Upper lobe of left lung (tissue), 6 donors: ENCODE measurements around the gene ZBTB16. TPM values are rescaled to one million over a fixed set of nuclear protein-coding genes. Genes with fewer than 3 reads are reported as not detected.

Source experiments
- ATAC-seq, 2 donors: fragments of 200-7000 bp; cut with Tn5 transposase; one replicate each; pipeline ENCODE4 v1.9.1; 2022; ENCODE audit warnings: mild to moderate bottlenecking in 2 of 2, moderate library complexity in 2 of 2; ENCODE audit not compliant: low FRiP score in 2 of 2
- DNase-seq, 2 donors: peaks; one replicate each; pipeline ENCODE4 v3.0.0-alpha.2; 2019 to 2020
- H3K27ac ChIP-seq, 4 donors: fragments of 200-600 bp; sonication (generic); one replicate each; pipeline ENCODE4 v1.5.1; 2016 to 2019
- H3K27me3 ChIP-seq, 4 donors: fragments of 200-600 bp; sonication (generic); one replicate each; pipeline ENCODE4 v1.5.1; 2017 to 2019
- H3K36me3 ChIP-seq, 4 donors: fragments of 200-600 bp; sonication (generic); one replicate each; pipeline ENCODE4 v1.5.1; 2016 to 2019
- H3K4me1 ChIP-seq, 4 donors: fragments of 200-600 bp; sonication (generic); one replicate each; pipeline ENCODE4 v1.5.1; 2018 to 2019
- H3K4me3 ChIP-seq, 4 donors: fragments of 200-600 bp; sonication (generic); one replicate each; pipeline ENCODE4 v1.5.1; 2017 to 2019; ENCODE audit warnings: mild to moderate bottlenecking in 2 of 4, moderate library complexity in 1 of 4
- H3K9me3 ChIP-seq, 4 donors: fragments of 200-600 bp; sonication (generic); one replicate each; pipeline ENCODE4 v1.5.1; 2018 to 2019
- CTCF ChIP-seq, 6 experiments: fragments of 450-650 bp in 4 of 6; fragments of 200-600 bp in 2 of 6; sonication (generic) in 2 of 6; IDR thresholded peaks; one replicate each; pipeline ENCODE4 v1.5.1; 2016 to 2019; ENCODE audit warnings: antibody characterized with exemption in 6 of 6
- EP300 ChIP-seq, 4 donors: sonication (generic); formaldehyde crosslinking; IDR thresholded peaks; one replicate each; pipeline ENCODE4 v1.5.1; 2017; ENCODE audit warnings: antibody characterized with exemption in 4 of 4, control low read depth in 2 of 4
- POLR2A ChIP-seq, 4 donors: fragments of 450-650 bp; IDR thresholded peaks; one replicate each; pipeline ENCODE4 v1.5.1; 2016 to 2017; ENCODE audit warnings: antibody characterized with exemption in 4 of 4, mild to moderate bottlenecking in 2 of 4
- POLR2AphosphoS5 ChIP-seq, 2 donors: sonication (generic); formaldehyde crosslinking; IDR thresholded peaks; one replicate each; pipeline ENCODE4 v1.5.1; 2017; ENCODE audit warnings: antibody characterized with exemption in 2 of 2
- WGBS, 2 donors: methylation state at CpG; one replicate each; pipeline ENCODE4 v1.1.5; 2017 to 2018; 5-methylcytosine and 5-hydroxymethylcytosine counted together
- total RNA-seq, 6 donors: library from RNA; depleted of rRNA in 4 of 6; stranded (reverse); fragments of >200 nt in 4 of 6; gene quantifications; one replicate each; pipeline versions ENCODE4 v1.1.0 to v1.2.1, GENCODE V29; 2016 to 2021
- donor health status: DM: no; HTN: no; CAD: no; lungs with moderate emphysema.
- donor health status: DM: no; HTN: yes; CAD: no; lungs with severe emphysema.

ZBTB16 gene
- total RNA-seq, 6 donors from 2014 or later, result 110 to 584 (median 179) TPM

DNA sequence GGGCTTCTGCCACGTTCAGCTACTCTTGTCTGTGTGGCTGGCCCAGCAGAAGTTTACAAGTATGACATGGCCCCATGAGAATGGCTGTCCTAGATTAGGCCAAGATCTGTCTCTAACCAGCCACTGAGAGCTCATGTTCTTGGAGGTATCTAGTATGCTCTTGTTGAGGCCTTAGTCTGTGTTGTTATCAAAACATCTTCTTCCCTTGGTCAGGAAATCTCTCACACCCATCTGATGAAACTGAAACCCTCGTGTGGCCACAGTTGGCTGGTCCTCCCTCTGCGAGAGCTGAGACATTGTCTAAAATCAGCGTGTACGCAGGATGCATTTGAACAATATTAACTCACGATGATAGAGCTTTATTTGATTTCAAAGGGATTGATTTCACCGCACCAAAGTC lies 127.7 kb downstream of the ZBTB16 start:
- DNase-seq, result no peak
- H3K36me3 ChIP-seq, result peaks cover 19 to 85% (median 44%) of the 10 kb centered on the region in 4 donors
- no peaks in the 10 kb centered on the region for H3K9me3 ChIP-seq
- no peak for ATAC-seq
- peaks cover 20 to 52% (median 35%) of the 10 kb centered on the region in 4 donors for H3K4me1 ChIP-seq
- WGBS, 2 donors, result 69 to 73% methylated on average over 6 to 7 of the region's 7 CpGs
- H3K27me3 ChIP-seq, result no peaks in the 10 kb centered on the region
- H3K27ac ChIP-seq, result peak overlapping the region; percentile 39 to 70 (median 52)
- H3K4me3 ChIP-seq, result no peak overlapping the region
- no peak for TF ChIP-seq EP300 (IDR thresholded peaks at IDR 0.05)
- TF ChIP-seq CTCF (IDR thresholded peaks at IDR 0.05), result no peak
- TF ChIP-seq POLR2AphosphoS5 (IDR thresholded peaks at IDR 0.05), result no peak
- no peak for TF ChIP-seq POLR2A (IDR thresholded peaks at IDR 0.05)

- no peak for TF ChIP-seq POLR2AphosphoS5 (IDR thresholded peaks at IDR 0.05)
- TF ChIP-seq POLR2A (IDR thresholded peaks at IDR 0.05), result no peak
- no peak for TF ChIP-seq EP300 (IDR thresholded peaks at IDR 0.05)
- no peak for TF ChIP-seq CTCF (IDR thresholded peaks at IDR 0.05)
- WGBS, 2 donors, result 86 to 96% methylated on average over 3 of the region's 3 CpGs
- DNase-seq (no peak), ATAC-seq (no peak)
- peaks cover 10 to 52% (median 31%) of the 10 kb centered on the region in 4 donors for H3K4me1 ChIP-seq
- no peaks in the 10 kb centered on the region for H3K27me3 ChIP-seq
- no peaks in the 10 kb centered on the region for H3K9me3 ChIP-seq
- peak overlapping the region in 2 of 4 donors; percentile 22 to 30 for H3K27ac ChIP-seq
- no peak overlapping the region for H3K4me3 ChIP-seq
- peaks cover 24 to 96% (median 48%) of the 10 kb centered on the region in 4 donors for H3K36me3 ChIP-seq
Observed at GRCh38 chr11:114188851-114189570, 129.5 kb downstream of the ZBTB16 start.

GRCh38 chr11:114190630-114191029 lies 131.1 kb downstream of the ZBTB16 start:
- DNase-seq (no peak), ATAC-seq (no peak)
- Histone ChIP-seq H3K4me3 (no peak overlapping the region), H3K27me3 (no peaks in the 10 kb centered on the region), H3K4me1 (peaks cover 20 to 55% (median 41%) of the 10 kb centered on the region in 4 donors), H3K36me3 (peaks cover 24 to 99% (median 50%) of the 10 kb centered on the region in 4 donors), H3K9me3 (no peaks in the 10 kb centered on the region), H3K27ac (no peak overlapping the region)
- 74 to 96% methylated on average over 4 of the region's 4 CpGs for WGBS, 2 donors
- no peak for TF ChIP-seq POLR2AphosphoS5 (IDR thresholded peaks at IDR 0.05)
- TF ChIP-seq POLR2A (IDR thresholded peaks at IDR 0.05), result no peak
- no peak for TF ChIP-seq EP300 (IDR thresholded peaks at IDR 0.05)
- TF ChIP-seq CTCF (IDR thresholded peaks at IDR 0.05), result no peak

- peaks cover 21 to 91% (median 41%) of the 10 kb centered on the region in 4 donors for H3K36me3 ChIP-seq
- WGBS, 2 donors, result 50 to 85% methylated on average over 2 of the region's 2 CpGs
Observed at GRCh38 chr11:114191893-114192292, 132.4 kb downstream of the ZBTB16 start.

More at GRCh38 chr11:114191893-114192292, 132.4 kb downstream of the ZBTB16 start:
- Histone ChIP-seq H3K4me3 (no peak overlapping the region), H3K4me1 (peaks cover 33 to 55% (median 46%) of the 10 kb centered on the region in 4 donors), H3K27me3 (no peaks in the 10 kb centered on the region), H3K9me3 (no peaks in the 10 kb centered on the region), H3K27ac (peak overlapping the region in 2 of 4 donors; percentile 25 to 87)
- ATAC-seq (no peak), DNase-seq (no peak)
- TF ChIP-seq POLR2A (IDR thresholded peaks at IDR 0.05) (no peak), CTCF (IDR thresholded peaks at IDR 0.05) (no peak), EP300 (IDR thresholded peaks at IDR 0.05) (no peak), POLR2AphosphoS5 (IDR thresholded peaks at IDR 0.05) (no peak)
